Spleen (tissue), 7 donors: ENCODE results near the gene SPACDR.

ENCODE experiments used
- CTCF ChIP-seq, 11 experiments: fragments of 200-600 bp in 7 of 11; fragments of 450-650 bp in 4 of 11; sonication (generic) in 4 of 11; IDR thresholded peaks in 8 of 11; conservative IDR thresholded peaks in 3 of 11; 1 replicate in 7 of 11; 2 replicates in 4 of 11; pipeline versions ENCODE4 v1.4.0 to v1.8.0; 2016 to 2021; ENCODE audit warnings: antibody characterized with exemption in 11 of 11, inconsistent platforms in 4 of 11, mild to moderate bottlenecking in 1 of 11
- POLR2A ChIP-seq, 3 donors: fragments of 450-650 bp; IDR thresholded peaks; one replicate each; pipeline ENCODE4 v1.5.1; 2017; ENCODE audit warnings: antibody characterized with exemption in 3 of 3, mild to moderate bottlenecking in 1 of 3
- POLR2AphosphoS5 ChIP-seq, 3 donors: sonication (generic); formaldehyde crosslinking; IDR thresholded peaks; one replicate each; pipeline ENCODE4 v1.5.1; 2017; ENCODE audit warnings: antibody characterized with exemption in 3 of 3
- donor health status: DM: no; HTN: no; CAD: no; lungs with moderate emphysema.
- donor health status: DM: no; HTN: no; CAD: no.
- donor health status: DM: no; HTN: no; CAD: no.

- TF ChIP-seq CTCF (IDR thresholded peaks at IDR 0.05 in 8 of 11, conservative IDR thresholded peaks at IDR 0.05 in 3 of 11) (no peak), POLR2AphosphoS5 (IDR thresholded peaks at IDR 0.05) (no peak), POLR2A (IDR thresholded peaks at IDR 0.05) (no peak)
Measured at GRCh38 chr7:100504887-100505611, 41.0 kb upstream of the SPACDR start.
